ENCODE data around the gene CUEDC2. TPM values are rescaled to one million over a fixed set of nuclear protein-coding genes. Genes with fewer than 3 reads are reported as not detected.
A peak's percentile ranks its signal among the peaks of the same experiment; 100 is the strongest.

Gene CUEDC2
- total RNA-seq, 1 donor from 2014 or later = 81.3 TPM

DNA sequence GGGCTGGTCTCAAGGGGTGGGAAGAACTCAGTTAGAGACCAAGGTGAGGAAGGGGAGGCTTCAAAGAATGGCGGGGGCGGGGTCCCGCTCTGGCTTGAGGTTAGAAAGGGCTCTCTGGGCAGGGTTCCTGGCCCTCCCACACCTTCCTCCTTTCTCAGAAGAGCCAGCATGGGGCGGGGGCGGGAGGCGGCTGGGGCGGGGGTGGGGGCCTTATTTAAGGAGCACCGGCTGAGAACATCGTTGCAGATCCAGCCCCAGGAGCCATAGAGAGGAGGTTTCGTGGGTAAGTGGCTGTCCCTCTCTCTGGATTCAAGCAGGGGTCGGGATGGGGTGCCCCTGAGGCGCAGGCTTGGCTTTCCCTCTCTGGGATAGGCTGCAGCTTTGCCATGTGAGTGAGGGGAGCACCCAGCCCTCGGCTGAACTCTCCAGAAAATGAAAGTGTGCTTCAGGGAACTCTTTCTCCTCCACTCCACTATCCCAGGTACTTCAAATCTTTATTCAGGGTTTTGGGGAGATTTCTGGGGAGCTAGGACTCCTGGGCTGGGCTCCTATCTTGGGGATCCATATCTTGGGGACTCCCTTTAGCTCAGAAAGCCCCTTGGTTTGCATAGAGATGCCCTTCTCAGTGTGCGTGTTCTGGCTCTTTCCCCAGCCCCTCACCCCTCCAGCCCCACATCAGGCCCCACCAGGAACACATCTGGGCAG is 3.3 kb upstream of the CUEDC2 start:
- Mint-ChIP-seq H3K27me3 (ENCODE audit: unreplicated experiment) (peaks cover 13% of the 10 kb centered on the region), H3K4me1 (ENCODE audit: unreplicated experiment) (peaks cover 17% of the 10 kb centered on the region), H3K36me3 (ENCODE audit: unreplicated experiment) (no peaks in the 10 kb centered on the region), H3K4me3 (ENCODE audit: unreplicated experiment) (no peak overlapping the region), H3K9me3 (ENCODE audit: unreplicated experiment) (no peaks in the 10 kb centered on the region), H3K27ac (ENCODE audit: unreplicated experiment) (no peak overlapping the region)
- no peak for TF ChIP-seq CTCF (IDR thresholded peaks at IDR 0.05)
- no peak for DNase-seq (ENCODE audit: extremely low spot score, unreplicated experiment)

DNA sequence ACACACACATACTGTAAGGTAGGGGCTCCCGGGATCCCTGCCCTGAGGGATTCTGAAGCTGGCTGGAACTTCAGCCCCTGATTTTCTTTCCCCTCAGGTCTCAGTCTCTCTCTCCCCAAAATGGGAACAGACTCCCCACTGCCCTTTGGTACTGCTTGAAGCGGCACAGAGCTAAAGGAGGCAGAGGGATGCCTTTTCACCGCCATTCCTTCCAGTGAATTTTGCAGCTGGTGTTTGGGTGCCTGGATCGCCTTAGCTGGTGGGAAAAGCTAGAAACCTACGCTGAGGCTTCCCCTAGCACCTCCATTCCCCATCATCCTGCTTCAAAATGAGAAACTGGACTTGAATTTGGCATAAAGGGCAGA is 2.7 kb upstream of the CUEDC2 start:
- Mint-ChIP-seq H3K9me3 (ENCODE audit: unreplicated experiment) (no peaks in the 10 kb centered on the region), H3K27me3 (ENCODE audit: unreplicated experiment) (peaks cover 13% of the 10 kb centered on the region), H3K27ac (ENCODE audit: unreplicated experiment) (no peak overlapping the region), H3K4me1 (ENCODE audit: unreplicated experiment) (peaks cover 17% of the 10 kb centered on the region), H3K36me3 (ENCODE audit: unreplicated experiment) (no peaks in the 10 kb centered on the region), H3K4me3 (ENCODE audit: unreplicated experiment) (no peak overlapping the region)
- DNase-seq (ENCODE audit: extremely low spot score, unreplicated experiment) = no peak
- no peak for TF ChIP-seq CTCF (IDR thresholded peaks at IDR 0.05)

DNA sequence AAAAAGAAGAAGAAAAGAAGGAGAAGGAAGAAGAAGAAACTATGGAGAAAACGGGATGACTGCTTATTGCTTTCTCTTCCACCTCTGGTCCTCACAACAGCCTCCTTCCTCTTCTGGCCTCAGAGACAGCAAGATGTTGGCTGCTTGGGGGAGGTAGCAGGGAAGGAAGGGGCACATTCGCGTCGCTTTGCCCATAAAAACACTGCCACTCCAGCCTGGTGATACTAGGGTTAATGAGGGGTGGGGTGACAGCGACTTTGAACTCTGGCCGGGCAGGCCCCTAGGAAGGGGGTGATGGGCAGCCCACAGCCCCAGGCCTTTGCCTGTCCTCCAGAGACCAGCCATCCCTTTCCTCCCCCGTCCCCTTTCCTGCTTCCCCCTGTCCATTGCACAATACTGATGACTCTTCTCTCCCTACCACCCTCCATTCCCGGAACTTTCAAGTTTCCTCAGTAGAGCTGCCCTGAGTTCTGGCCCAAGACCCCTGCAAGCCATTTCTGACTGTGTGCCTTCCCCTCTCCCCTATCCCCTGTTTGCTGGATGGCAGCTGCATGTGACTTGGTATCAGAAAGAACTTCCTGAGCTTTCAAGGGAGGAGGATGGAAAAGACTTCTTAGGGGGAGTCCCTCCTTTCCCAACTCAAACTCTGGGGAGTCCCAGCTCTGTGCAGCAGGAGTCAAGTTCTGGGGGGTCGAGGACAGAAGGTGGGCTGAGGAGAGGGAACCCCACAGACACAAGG is 2.2 kb upstream of the CUEDC2 start:
- no peak for DNase-seq (ENCODE audit: extremely low spot score, unreplicated experiment)
- no peaks in the 10 kb centered on the region for H3K9me3 Mint-ChIP-seq (ENCODE audit: unreplicated experiment)
- TF ChIP-seq CTCF (IDR thresholded peaks at IDR 0.05) = no peak
- peaks cover 17% of the 10 kb centered on the region for H3K4me1 Mint-ChIP-seq (ENCODE audit: unreplicated experiment)
- H3K36me3 Mint-ChIP-seq (ENCODE audit: unreplicated experiment) = no peaks in the 10 kb centered on the region
- no peak overlapping the region for H3K4me3 Mint-ChIP-seq (ENCODE audit: unreplicated experiment)
- no peak overlapping the region for H3K27ac Mint-ChIP-seq (ENCODE audit: unreplicated experiment)
- H3K27me3 Mint-ChIP-seq (ENCODE audit: unreplicated experiment) = peaks cover 13% of the 10 kb centered on the region

DNA sequence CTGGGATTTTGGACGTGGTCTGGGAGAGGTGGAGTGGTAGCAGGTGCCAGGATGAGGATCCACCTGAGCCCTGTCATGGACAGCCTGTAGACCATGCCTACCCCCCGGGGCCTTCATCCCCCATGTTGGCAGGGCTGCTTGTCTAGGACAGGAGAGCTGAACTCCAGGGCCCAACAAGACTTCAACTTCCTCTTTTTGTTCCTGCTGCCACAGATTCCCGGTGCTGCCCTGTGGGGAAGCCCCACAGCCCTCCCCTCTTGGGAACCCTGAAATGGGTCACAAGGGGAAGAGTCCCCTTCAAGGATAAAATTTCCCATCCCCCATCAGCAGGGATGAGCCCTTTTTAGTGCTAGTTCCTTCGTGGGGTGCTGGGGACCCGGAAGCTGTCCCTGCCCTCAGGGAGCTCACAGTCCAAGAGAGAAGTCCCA is 1.3 kb upstream of the CUEDC2 start:
- TF ChIP-seq CTCF (IDR thresholded peaks at IDR 0.05) = no peak
- no peak for DNase-seq (ENCODE audit: extremely low spot score, unreplicated experiment)
- Mint-ChIP-seq H3K4me1 (ENCODE audit: unreplicated experiment) (peaks cover 17% of the 10 kb centered on the region), H3K4me3 (ENCODE audit: unreplicated experiment) (peak overlapping the region; percentile 92), H3K27ac (ENCODE audit: unreplicated experiment) (no peak overlapping the region), H3K27me3 (ENCODE audit: unreplicated experiment) (peaks cover 13% of the 10 kb centered on the region), H3K9me3 (ENCODE audit: unreplicated experiment) (no peaks in the 10 kb centered on the region), H3K36me3 (ENCODE audit: unreplicated experiment) (no peaks in the 10 kb centered on the region)

DNA sequence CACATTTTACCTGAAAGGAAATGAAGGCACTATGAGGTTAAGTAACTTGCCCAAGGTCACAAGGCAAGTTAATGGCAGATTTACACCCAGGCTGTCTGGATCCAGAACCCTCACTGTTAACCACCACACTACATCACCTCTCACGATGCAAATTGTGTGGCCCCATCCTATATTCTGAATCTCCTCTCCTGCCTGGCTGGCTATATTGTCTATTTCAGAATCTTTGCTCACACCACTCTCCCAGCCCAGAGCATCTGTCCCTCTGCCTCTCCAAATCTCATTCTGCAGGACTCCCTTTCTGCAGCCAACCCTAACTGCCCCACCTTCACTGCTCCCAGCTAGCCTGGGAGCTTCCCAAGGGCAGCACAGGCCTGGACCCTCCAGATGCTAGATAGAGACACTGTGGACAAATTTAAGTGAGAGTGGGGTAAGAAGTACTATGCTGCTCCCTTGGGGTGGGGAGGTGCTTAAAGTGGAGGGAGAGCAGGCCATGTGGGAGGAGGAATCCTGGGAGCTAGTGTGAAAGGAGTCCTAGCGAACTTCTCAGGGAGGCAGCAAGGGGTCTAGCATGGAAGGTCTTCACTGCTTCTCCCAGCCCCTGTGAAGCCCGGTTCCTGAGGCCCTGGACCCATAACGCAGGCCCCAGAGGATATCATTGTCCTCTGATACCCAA is 786 bp downstream of the CUEDC2 start:
- H3K27ac Mint-ChIP-seq (ENCODE audit: unreplicated experiment) = peak overlapping the region; percentile 89
- no peaks in the 10 kb centered on the region for H3K36me3 Mint-ChIP-seq (ENCODE audit: unreplicated experiment)
- H3K4me3 Mint-ChIP-seq (ENCODE audit: unreplicated experiment) = peak overlapping the region; percentile 92
- DNase-seq (ENCODE audit: extremely low spot score, unreplicated experiment) = no peak
- peaks cover 10% of the 10 kb centered on the region for H3K27me3 Mint-ChIP-seq (ENCODE audit: unreplicated experiment)
- H3K4me1 Mint-ChIP-seq (ENCODE audit: unreplicated experiment) = peaks cover 17% of the 10 kb centered on the region
- no peaks in the 10 kb centered on the region for H3K9me3 Mint-ChIP-seq (ENCODE audit: unreplicated experiment)
- no peak for TF ChIP-seq CTCF (IDR thresholded peaks at IDR 0.05)
